Suprapubic skin (tissue), 4 donors: Measurements from ENCODE around the gene SLC10A3.
"Not testable (repeated sequence)": the region's sequence is repeated elsewhere in the genome, so short reads cannot be mapped to it uniquely, and the experiment has no call there.

Experiments
- POLR2A ChIP-seq, 2 donors: fragments of 450-650 bp; IDR thresholded peaks; one replicate each; pipeline ENCODE4 v1.6.1; 2017; ENCODE audit warnings: antibody characterized with exemption in 2 of 2, mild to moderate bottlenecking in 2 of 2, moderate library complexity in 2 of 2
- POLR2AphosphoS5 ChIP-seq, 3 donors: sonication (generic); formaldehyde crosslinking; IDR thresholded peaks; one replicate each; pipeline ENCODE4 v1.6.1; 2017; ENCODE audit warnings: antibody characterized with exemption in 3 of 3
- TF ChIP-seq, protein P1 (sequence below), 2 donors: fragments of 200-600 bp in 1 of 2; fragments of 450-650 bp in 1 of 2; sonication (generic) in 1 of 2; IDR thresholded peaks; one replicate each; pipeline ENCODE4 v1.5.1; 2016 to 2019; ENCODE audit warnings: antibody characterized with exemption in 2 of 2, mild to moderate bottlenecking in 1 of 2, moderate library complexity in 1 of 2

DNA sequence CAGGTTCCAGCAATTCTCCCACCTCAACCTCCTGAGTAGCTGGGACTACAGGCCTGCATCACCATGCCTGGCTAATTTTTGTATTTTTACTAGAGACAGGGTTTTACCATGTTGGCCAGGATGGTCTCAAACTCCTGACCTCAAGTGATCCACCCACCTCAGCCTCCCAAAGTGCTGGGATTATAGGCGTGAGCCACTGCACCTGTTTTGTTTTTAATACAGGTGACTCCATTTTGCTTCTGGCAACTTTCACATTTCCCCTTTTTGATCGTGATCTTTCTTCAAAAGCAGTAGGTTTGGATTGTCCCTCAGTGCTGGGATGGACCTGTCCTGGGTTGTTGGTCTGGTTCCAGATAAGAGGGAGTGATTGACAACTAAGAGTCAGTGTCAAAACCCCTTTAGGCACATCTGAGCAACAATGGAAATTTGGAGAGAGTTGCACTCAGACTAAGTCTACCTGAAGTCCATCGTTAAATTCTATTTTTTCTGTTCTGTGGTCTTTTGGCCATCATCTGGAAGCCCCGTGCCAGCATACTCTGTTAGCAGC is 6.2 kb upstream of the SLC10A3 start:
- TF ChIP-seq, protein P1, sequence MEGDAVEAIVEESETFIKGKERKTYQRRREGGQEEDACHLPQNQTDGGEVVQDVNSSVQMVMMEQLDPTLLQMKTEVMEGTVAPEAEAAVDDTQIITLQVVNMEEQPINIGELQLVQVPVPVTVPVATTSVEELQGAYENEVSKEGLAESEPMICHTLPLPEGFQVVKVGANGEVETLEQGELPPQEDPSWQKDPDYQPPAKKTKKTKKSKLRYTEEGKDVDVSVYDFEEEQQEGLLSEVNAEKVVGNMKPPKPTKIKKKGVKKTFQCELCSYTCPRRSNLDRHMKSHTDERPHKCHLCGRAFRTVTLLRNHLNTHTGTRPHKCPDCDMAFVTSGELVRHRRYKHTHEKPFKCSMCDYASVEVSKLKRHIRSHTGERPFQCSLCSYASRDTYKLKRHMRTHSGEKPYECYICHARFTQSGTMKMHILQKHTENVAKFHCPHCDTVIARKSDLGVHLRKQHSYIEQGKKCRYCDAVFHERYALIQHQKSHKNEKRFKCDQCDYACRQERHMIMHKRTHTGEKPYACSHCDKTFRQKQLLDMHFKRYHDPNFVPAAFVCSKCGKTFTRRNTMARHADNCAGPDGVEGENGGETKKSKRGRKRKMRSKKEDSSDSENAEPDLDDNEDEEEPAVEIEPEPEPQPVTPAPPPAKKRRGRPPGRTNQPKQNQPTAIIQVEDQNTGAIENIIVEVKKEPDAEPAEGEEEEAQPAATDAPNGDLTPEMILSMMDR (IDR thresholded peaks at IDR 0.05): not testable (repeated sequence)
- TF ChIP-seq POLR2AphosphoS5, POLR2A (IDR thresholded peaks at IDR 0.05): not testable (repeated sequence)
